ENCODE results near the gene TFAP2D. TPM values are rescaled to one million over a fixed set of nuclear protein-coding genes. Genes with fewer than 3 reads are reported as not detected.

Gene TFAP2D
- total and polyA plus RNA-seq, 2 of the 4 experiments (the other 2 are of a cell fraction): not detected

GRCh38 chr6:50734488-50734887, 21.2 kb downstream of the TFAP2D start:
- Histone ChIP-seq H3K9me1 (ENCODE audit: insufficient read depth, low read length) (no peaks in the 10 kb centered on the region), H3K4me1 (ENCODE audit: control insufficient read depth, insufficient read depth, low read length) (no peaks in the 10 kb centered on the region), H3K79me1 (ENCODE audit: low read depth in 1 of 2, low read length in 2 of 2) (no peaks in the 10 kb centered on the region), H2AK5ac (ENCODE audit: low read depth, low read length) (no peak overlapping the region), H3K4ac (ENCODE audit: low read depth, low read length) (no peak overlapping the region), H4K8ac (ENCODE audit: low read depth in 2 of 2, low read length in 2 of 2) (no peak overlapping the region), H3K4me2 (ENCODE audit: low read depth, low read length) (no peak overlapping the region), H3K9me3 (ENCODE audit: control insufficient read depth, insufficient read depth, low read length) (no peaks in the 10 kb centered on the region), H3K14ac (replicated peaks; ENCODE audit: low read depth, low read length) (no peak overlapping the region), H2BK120ac (ENCODE audit: low read depth, low read length) (no peak overlapping the region), H3K56ac (ENCODE audit: extremely low read depth, insufficient read depth, low read length) (no peak overlapping the region), H2BK15ac (ENCODE audit: low read depth, low read length) (no peak overlapping the region), H3K9ac (ENCODE audit: low read depth, low read length) (no peak overlapping the region), H3K23ac (ENCODE audit: low read depth, low read length) (no peak overlapping the region), H4K91ac (ENCODE audit: insufficient read depth, low read depth, low read length) (no peak overlapping the region), H4K20me1 (ENCODE audit: insufficient read depth, low read length) (no peaks in the 10 kb centered on the region), H4K5ac (ENCODE audit: low read depth, low read length) (no peak overlapping the region), H3K36me3 (ENCODE audit: control insufficient read depth, insufficient read depth, low read length) (no peaks in the 10 kb centered on the region), H3K27ac (ENCODE audit: insufficient read depth, low read length) (no peak overlapping the region), H2AFZ (replicated peaks; ENCODE audit: low read length, poor library complexity) (no peak overlapping the region), H3K18ac (ENCODE audit: low read depth, low read length) (no peak overlapping the region), H3K4me3 (ENCODE audit: insufficient read depth, low read depth, low read length) (no peak overlapping the region), H2BK5ac (ENCODE audit: low read depth, low read length, poor library complexity, severe bottlenecking) (no peak overlapping the region), H2AK9ac (replicated peaks; ENCODE audit: low read depth, low read length, poor library complexity) (no peak overlapping the region), H3K27me3 (ENCODE audit: control insufficient read depth, insufficient read depth, low read length) (no peaks in the 10 kb centered on the region), H2BK20ac (ENCODE audit: low read depth, low read length) (no peak overlapping the region)
- in situ Hi-C loops (cut with MboI; ENCODE audit: low sequenced_read_pairs) (no loop called here), dilution Hi-C loops (cut with HindIII; ENCODE audit: low sequenced_read_pairs, unreplicated experiment) (no loop called here), intact Hi-C loops (cut with micrococcal nuclease) (no loop called here)
- no TSS peak for BruUV-seq (replicated peaks)
- WGBS, 2 experiments (ENCODE audit: extremely low coverage in 2 of 2, insufficient read length in 1 of 2): no CpG with 5 or more reads among the region's 3 CpGs
- CTCF ChIA-PET: interaction anchor here (0.6 kb wide), 1 partner anchor 130 kb away, joined by 5 read pairs; no protein-coding TSS in a partner anchor
- no peak for DNase-seq
- TF ChIP-seq POLR2A (IDR thresholded peaks at IDR 0.05; ENCODE audit: low read depth, low read length) (no peak), CTCF (conservative IDR thresholded peaks at IDR 0.05; ENCODE audit: low read depth, low read length) (no peak), MXI1 (IDR thresholded peaks at IDR 0.05; ENCODE audit: borderline replicate concordance, low read depth, low read length) (no peak), RFX5 (IDR thresholded peaks at IDR 0.05; ENCODE audit: low read depth, low read length) (no peak), USF2 (IDR thresholded peaks at IDR 0.05; ENCODE audit: low read depth, low read length) (no peak), MAFK (IDR thresholded peaks at IDR 0.05; ENCODE audit: low read depth, low read length) (no peak), NFE2L2 (IDR thresholded peaks at IDR 0.05; ENCODE audit: low read depth, low read length) (no peak), MAZ (IDR thresholded peaks at IDR 0.05; ENCODE audit: borderline replicate concordance, low read depth, low read length) (no peak), RAD21 (IDR thresholded peaks at IDR 0.05; ENCODE audit: low read length) (no peak), FOS (IDR thresholded peaks at IDR 0.05; ENCODE audit: low read depth, low read length) (no peak), CEBPB (IDR thresholded peaks at IDR 0.05; ENCODE audit: low read depth, low read length) (no peak), SMC3 (IDR thresholded peaks at IDR 0.05; ENCODE audit: low read depth, low read length) (no peak)
- no peak for ATAC-seq (ENCODE audit: low read depth)
- POLR2A ChIA-PET (ENCODE audit: unreplicated experiment): no interaction called here
